HG02642 (cell line): ENCODE measurements around the gene MMP17.

ENCODE experiments used
- ATAC-seq: cut with Tn5 transposase; IDR thresholded peaks from one replicate; pipeline ENCODE4 v1.9.1; 2021; ENCODE audit warnings: mild to moderate bottlenecking; ENCODE audit not compliant: unreplicated experiment, poor library complexity

Gene MMP17

DNA sequence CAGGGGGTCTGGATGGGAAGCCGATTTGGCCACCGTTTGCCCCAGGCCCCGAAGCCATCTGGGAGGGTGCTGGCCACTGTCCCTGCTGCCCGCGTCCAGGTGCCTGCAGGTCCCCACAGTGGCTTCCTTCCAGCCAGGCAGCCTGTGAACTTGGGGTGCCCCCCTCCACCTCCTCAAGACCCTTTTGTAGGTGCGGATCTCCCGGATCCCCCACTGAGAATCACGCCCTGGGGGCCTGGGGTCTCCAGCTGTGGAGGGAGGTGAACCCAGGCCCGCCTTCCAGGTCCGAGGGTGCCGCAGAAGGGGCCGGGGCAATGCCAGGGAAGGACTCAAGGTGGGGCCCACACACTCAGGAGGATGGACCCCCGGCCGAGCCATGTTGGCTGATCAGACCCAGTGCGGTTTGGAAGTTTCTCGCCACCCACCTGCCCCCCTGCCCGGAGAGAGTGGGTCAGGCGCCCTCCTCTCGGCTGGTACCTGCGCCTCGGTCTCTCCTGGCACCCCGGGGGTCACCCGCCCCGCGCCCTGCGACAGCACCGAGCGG is 1.7 kb downstream of the MMP17 start:
- ATAC-seq = peak; percentile 0

DNA sequence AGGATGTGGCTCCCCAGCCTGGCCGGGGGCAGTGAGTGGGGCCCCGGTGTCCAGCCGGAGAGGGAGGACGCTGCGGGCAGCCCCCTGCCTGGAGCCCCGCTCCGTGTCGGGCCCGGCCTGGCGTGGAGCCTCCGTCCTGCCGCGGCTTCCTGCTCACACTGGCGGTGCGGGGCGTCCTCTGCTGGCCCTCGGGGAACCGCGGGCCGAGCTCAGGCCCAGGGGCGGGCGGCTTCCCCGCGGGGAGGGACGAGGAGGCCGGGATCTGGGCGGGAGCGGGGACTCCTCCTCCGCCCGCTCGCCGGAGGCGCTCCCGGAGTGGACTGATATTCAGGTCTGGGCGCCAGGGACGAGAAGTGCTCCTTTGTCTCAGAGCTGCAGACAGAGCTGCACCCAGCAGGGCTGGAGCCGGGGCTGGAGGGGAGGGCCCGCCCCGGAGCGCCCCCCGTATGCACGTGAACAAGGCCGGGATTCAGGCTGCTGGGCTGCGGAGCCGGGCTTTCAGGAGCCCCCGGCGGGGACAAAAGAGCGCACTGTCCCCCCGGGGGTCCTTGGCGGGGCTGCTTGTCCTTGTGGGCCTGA is 2.2 kb downstream of the MMP17 start:
- ATAC-seq = peak; percentile 42

DNA sequence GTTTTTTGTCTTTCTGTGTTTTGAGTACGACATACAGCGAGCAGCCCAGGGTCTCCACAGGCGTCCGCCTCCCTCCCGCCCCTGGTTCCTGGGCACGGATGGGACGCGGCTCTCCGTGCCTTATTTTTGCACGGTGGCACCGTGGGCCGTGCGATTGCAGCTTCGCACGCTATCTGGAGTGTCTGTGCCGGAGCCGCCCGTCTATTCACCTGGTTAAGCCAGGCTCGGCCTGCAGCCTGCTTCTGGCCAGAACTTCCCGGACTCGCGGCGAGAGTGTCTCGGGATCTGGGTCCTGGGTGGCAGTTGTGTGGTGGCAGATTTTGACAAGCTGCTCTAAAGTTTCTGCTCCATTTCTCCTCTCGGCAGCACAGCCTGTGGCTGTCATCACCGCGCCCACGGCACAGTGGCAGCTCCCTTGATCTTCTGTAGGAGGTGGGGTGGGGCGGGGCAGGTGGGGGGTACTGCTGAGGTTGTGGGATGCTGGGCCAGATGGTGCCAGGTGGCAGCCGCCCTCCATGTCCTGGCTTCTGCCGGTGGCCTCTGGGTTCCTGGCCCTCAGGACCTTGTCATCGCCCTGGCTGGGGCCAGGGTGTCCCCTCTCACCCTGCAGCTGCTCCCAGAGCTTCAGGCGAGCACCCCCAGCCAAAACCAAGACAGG is 2.9 kb downstream of the MMP17 start:
- no peak for ATAC-seq

DNA sequence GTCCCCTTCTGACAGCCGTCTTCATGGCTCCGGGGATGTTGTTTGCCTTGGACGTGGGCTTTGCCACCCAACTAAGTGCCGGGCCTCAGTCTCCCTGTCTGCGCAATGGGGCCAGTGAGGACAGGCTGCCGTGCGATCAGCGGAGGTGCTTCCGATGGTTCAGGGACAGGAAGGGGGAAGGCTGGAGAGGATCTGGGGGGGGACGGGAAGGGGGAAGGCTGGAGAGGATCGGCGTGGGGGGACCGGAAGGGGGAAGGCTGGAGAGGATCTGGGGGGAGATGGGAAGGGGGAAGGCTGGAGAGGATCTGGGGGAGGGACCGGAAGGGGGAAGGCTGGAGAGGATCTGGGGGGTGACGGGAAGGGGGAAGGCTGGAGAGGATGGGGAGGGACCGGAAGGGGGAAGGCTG is 3.4 kb downstream of the MMP17 start:
- no peak for ATAC-seq

DNA sequence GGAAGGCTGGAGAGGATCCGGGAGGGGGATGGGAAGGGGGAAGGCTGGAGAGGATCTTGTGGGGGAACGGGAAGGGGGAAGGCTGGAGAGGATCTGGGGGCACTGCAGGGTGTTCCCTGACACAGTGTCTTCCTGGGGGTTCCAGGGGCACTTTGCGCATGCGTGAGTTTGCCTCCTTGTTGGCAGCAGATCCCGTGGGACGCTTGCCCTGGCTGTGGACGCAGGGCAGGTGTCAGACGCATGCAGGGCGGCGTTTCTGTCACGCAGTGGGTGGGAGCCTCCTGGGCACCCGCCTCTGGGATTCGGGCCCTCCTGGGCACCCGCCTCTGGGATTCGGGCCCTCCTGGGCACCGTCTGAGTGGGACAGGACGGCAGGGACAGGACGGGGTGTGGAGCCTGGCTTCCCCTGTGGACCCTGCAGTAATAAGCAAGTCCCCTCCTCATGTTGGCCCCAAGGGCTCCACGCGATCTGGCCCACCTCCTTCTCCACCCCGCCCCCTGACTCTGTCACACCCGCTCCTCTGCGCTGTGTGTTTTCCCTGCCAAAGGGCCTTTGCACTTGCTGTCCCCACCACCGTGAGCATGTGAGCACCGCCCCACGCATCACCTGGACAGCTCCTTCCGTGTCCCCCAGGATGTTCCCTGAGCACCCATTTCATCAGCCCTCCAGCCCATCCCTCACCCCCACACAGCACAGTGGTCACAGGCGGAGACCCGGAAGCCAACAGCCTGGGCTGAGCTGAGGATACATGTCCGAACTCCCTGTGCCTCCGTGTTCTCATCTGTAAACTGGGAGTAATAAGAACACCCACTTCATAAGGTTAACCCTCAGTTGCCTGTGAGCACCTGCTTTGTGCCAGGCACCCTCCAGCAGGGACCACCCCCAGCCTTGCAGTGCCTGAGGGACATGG is 4.4 kb downstream of the MMP17 start:
- ATAC-seq = no peak

DNA sequence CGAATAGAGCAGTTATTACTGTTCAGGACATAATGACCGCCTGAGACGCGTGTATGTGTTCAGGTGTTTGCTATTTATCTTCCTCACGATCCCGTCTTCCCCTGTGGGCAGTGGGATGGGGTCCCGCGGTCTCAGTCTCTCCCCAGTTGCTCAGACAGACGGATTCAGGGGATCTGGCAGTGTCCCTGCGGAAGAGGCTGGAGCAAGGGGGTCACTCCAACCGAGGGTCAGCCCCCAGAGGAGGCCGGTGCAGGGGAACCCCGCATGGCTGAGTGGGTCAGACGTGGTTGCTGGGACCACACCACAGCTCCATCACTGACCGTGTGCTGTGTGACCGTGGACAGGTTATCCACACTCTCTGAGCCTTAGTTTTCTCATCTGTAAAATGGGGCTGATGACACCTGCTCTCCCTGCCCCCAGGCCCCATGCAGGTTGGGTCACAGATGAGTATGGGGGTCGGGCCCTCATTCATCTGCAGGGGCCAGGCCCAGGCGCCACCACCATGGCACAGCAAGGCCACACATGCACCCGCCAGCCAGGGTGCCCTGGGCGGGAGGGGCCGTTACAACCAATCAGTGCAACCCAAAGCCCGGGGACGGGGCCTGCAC is 5.2 kb downstream of the MMP17 start:
- no peak for ATAC-seq

DNA sequence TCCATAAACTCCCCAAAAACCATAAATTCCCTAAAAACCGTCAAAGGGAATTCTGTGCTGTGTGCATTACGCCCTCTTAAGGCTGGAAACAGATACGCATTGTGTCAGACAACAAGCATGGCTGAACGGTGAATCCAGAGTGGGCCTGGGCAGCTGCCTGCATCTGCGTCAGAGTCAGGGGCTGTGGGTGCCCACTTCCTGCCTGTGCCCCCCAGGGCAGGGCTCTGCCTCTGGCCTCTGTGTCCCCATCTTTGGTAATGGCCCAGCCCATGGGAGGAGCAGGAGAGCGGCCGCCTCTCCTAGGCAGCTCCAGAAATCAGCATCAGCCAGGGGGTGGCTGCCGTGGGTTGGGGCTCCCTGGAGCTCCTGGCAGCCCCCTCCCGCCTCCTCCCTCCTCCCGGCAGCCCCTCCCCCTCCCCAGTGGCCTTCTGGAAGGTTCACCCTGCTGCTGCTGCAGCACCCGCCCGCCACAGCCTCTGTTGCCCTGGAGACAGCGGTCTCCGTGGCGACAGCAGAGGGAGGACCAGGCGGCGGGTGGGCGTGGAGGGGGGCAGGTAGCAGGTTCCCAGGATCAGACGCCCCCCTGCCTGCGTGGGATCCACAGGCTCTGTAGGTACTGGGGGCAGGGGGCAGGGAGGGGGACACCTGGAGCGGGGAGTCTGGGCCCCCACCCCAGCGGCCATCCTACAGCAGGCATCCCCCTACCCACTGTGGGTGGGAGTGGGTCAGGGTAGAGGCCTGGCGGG is 5.9 kb downstream of the MMP17 start:
- ATAC-seq = no peak

DNA sequence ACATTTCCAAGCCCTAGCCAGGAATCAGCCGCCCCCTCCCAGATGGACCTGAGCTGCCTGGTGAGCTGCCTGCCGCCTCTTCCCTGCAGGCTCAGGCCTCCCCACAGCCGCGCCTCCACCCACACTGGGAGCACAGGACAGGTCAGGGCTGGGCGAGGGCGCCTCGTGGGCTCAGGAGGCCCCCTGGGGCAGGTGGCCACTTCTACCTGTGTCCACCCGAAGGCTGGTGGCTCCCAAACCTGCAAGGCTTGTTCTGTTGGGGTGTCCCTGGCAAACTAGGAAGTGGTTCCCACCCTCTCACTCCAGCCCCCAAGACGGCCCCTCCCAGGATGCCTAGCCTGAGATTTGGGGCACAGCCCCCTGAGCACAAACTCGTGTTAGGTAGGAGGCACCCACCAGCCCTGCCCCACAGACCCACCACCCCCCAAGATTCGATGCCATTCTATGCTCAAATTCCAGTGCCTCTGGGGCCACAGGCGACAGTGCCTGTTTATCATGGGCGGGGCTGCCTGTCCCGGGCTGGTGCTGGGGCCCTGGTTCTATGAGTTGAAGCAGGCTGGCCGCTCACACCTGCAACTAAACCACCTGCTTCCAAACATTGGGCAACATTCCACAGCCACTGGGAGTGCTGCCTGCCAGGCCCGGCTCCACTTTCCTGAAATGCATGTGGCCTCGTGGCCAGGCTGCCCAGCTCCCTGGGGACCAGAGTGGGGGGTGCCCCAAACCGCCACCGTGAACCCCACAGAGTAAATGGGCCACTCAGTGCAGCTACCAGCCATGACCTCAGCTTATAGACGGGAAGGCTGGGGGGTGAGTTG is 6.8 kb downstream of the MMP17 start:
- ATAC-seq = no peak

DNA sequence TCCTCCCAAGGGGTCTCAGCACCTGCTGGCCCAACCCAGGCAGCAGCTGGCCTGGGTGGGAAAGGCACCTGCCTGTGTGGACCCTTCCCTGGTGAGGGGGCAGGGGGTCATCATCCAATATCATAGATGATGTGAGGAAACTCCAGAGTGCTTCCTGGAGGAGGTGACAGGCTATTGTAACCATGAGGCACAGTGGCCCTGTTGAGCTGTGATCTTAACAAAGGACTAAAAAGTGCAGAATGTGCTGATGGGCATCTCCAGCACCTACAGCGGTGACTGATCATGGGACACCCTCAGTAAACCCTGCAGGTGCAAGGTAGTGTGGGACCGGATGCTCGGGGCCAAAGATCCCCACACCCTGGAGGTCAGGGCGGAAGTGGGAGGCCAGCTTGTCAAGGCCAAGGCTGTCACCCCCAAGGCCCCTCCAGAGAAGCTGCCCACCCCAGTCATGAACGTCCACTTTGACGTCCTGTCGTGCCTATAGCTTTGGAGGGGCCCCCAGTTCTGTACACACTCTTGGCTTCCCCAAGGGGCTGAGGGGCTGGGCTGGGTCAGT is 7.5 kb downstream of the MMP17 start:
- no peak for ATAC-seq

DNA sequence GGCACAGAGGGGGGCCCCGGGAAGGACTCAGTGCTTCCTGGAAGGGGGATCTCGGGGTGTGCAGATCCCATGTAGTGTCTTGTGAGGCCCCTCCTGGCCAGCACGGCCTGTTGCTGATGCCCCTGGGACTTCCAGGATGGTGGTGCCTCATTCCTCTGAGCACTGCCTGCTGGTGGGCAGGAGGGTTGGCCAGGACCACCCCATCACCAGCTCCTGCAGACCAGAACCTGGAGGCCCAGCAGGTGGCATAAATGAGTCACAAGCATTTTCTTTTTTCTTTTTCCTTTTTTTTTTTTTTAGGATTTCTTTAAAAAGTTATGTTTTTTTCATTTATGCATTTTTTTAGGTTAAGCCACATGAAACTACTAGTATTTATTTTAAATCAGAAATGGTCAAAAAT is 8.0 kb downstream of the MMP17 start:
- ATAC-seq = no peak

DNA sequence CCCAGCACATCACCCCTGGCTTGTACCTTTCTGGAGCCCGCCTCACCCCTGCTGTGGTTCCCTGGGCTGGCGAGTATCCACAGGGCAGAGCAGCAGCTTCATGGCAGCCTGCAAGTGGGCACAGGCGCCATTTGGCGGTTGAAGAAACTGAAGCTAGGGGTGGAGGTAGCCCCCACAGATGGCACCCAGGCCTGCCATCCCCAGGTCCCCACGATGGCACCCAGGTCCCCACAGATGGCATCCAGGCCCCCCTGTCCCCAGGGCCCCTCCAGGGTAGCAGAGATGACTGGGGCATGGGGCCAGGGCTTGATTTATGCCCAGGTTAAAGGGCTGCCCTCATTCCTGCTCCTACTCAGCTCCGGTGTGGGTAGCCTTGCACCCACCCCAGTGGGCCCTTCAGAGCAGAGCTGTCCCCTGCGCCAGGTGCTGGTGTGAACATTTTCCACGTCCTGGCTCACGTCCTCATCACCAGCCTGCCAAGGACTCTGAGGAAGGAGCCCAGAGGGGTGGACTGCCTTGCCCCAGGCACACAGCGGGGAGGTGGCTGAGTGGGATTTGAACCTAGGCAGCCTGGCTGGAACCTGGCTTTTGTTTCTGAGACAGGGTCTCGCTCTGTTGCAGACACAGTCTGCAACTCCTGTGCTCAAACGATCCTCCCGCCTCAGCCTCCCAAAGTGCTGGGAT is 8.7 kb downstream of the MMP17 start:
- ATAC-seq = no peak

DNA sequence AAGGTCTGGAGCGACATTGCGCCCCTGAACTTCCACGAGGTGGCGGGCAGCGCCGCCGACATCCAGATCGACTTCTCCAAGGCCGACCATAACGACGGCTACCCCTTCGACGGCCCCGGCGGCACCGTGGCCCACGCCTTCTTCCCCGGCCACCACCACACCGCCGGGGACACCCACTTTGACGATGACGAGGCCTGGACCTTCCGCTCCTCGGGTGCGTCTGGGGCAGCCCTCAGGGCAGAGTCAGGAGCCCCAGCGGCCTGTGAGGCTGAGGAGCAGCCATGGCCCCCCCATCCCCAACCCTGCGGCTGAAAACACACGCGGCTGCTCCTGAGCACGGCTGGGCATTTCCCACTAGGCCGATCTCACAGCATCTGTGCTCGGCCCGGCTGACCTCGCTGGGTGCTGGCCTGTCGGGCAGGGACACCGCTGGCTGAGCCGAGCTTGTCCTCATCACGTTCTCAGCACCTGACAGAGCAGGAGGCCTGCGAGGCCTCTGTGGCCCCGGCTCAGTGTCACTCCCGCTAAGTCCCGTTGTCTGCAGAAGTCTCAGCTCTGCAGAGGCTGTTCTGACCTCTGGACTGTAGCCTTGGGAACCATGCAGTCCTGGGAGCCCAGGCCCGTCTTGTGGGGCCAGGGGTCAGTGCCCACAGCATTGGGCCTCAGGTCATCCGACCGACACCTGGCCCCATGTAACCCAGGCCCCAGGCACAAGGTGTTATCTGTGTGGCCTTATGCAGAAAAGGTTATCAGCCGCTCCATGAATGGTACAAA is 12.6 kb downstream of the MMP17 start:
- no peak for ATAC-seq

DNA sequence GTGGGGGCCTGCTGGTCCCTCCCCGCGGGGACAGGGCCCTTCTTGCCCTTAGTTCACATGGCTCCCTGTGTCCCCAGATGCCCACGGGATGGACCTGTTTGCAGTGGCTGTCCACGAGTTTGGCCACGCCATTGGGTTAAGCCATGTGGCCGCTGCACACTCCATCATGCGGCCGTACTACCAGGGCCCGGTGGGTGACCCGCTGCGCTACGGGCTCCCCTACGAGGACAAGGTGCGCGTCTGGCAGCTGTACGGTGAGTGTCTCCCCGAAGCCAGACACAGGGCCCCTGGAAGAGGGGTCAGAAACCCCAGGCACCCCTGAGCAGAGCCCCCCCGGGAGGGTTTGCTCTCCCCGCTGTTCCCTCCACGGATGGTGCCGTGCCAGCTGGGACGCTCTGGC is 13.4 kb downstream of the MMP17 start:
- ATAC-seq = no peak

DNA sequence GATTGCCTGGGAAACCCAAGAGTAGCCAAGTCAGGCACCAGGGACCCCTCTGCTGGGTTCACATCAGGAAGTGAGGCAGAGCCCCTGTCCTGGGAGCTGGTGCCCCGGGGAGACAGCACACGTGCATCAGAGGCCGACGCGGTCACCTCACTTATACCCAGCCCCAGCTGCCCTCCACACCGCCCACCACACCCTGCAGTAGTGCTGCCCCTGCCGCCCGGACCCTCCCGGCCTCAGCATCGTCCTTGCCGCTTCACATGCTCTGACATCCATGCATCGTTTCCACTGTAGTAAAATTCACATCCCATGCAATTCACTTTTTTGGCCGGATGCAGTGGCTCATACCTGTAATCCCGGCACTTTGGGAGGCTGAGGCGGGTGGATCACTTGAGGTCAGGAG is 14.0 kb downstream of the MMP17 start:
- ATAC-seq = no peak

DNA sequence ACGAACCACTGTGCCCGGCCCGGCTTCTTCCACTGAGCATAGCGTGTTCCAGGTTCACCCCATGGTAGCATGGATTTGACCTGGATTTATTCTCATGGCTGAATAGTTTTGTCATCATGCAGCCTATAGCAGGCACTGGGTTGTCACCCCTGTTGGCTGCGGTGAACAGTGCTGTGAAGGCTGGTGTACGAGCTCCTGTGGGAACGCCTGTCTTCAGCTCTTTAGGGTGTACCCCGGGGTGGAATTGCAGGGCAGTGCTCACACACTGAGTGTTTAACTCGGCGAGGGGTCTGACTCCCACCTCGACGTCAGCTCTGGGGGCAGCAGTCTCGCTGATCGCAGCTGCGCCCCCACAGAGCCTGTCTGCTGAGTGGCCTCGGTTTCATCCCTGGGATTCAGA is 15.3 kb downstream of the MMP17 start:
- no peak for ATAC-seq

DNA sequence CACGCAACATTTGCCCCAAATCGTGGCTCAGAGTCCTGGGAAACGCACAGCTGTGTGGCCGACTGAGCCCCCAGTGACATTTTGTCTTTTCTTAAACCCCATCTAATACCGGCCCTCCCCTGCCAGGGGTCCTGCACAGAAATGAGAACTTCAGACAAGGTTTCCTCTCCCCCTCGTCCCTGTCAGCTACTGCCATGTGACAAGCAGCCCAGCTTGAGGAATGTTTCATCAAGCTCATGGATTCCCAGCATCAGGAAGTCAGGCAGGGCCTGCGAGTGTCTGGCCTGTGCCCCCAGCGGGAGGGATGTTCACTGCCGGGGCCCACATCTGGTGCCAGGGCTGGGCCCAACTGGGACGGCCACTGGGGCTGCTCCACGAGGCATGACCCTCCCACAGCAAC is 15.9 kb downstream of the MMP17 start:
- no peak for ATAC-seq

DNA sequence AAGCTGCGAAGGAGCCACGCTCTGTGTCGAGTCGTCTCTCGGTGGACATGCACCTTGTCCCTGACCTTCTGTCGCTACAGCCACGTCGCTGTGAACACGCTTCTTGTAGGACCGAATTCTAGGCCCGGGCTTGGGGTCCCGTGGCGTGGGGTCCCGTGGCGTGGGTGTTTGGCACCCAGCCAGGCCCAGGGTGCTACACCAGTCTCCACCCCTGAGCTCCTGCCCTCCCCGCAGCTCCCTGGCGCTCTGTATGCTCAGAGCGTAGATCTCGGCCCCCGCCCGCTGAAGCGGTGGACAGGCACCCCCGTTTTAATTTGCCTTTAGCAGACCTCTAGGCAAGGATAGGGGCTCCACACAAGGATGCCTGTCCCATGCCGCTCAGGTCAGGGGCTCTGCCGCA is 16.5 kb downstream of the MMP17 start:
- no peak for ATAC-seq

DNA sequence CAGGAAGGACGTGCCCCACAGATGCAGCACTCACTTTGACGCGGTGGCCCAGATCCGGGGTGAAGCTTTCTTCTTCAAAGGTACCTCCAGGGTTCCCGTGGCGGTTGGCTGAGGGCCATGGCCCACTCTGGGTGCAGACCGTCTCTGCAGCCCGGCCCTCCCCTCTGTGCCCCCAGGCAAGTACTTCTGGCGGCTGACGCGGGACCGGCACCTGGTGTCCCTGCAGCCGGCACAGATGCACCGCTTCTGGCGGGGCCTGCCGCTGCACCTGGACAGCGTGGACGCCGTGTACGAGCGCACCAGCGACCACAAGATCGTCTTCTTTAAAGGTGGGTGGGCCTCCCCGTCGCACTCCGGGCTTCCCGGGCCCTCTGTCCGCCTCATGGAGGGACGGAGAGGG is 16.9 kb downstream of the MMP17 start:
- ATAC-seq = no peak
